Stimulated activated naive B cell treated with anti-CD40 and anti-IgM and Interleukin-4, amounts not matched to agents 10 μg/mL and 1 μg/mL and 100 μg/mL, for 72 hours (primary cell): ENCODE data around the gene EFEMP2.
A peak's percentile ranks its signal among the peaks of the same experiment; 100 is the strongest.

ENCODE experiments used
- ATAC-seq, 2 donors: fragments of 150-1000 bp; cut with Tn5 transposase; replicated peaks; 2 replicates each; pipeline ENCODE4 v1.10.0; 2021; ENCODE audit warnings: moderate library complexity in 1 of 2
- DNase-seq: peaks from one replicate; pipeline ENCODE4 v3.0.0; 2021
- H3K27ac Mint-ChIP-seq: one replicate; pipeline ENCODE4 v1.8.0; 2022; ENCODE audit warnings: mild to moderate bottlenecking, mixed read lengths
- H3K27me3 Mint-ChIP-seq, 2 donors: one replicate each; pipeline ENCODE4 v1.8.0; 2022; ENCODE audit warnings: mixed read lengths in 2 of 2
- H3K36me3 Mint-ChIP-seq, 2 donors: one replicate each; pipeline ENCODE4 v1.8.0; 2022; ENCODE audit warnings: mixed read lengths in 2 of 2, mild to moderate bottlenecking in 1 of 2
- H3K4me1 Mint-ChIP-seq, 2 donors: one replicate each; pipeline ENCODE4 v1.8.0; 2022; ENCODE audit warnings: mixed read lengths in 2 of 2, mild to moderate bottlenecking in 1 of 2
- H3K4me3 Mint-ChIP-seq, 2 donors: one replicate each; pipeline ENCODE4 v1.8.0; 2022; ENCODE audit warnings: mild to moderate bottlenecking in 2 of 2, mixed read lengths in 2 of 2, moderate library complexity in 1 of 2
- H3K9me3 Mint-ChIP-seq, 2 donors: one replicate each; pipeline ENCODE4 v1.8.0; 2022; ENCODE audit warnings: mixed read lengths in 2 of 2, mild to moderate bottlenecking in 1 of 2

The EFEMP2 gene

DNA sequence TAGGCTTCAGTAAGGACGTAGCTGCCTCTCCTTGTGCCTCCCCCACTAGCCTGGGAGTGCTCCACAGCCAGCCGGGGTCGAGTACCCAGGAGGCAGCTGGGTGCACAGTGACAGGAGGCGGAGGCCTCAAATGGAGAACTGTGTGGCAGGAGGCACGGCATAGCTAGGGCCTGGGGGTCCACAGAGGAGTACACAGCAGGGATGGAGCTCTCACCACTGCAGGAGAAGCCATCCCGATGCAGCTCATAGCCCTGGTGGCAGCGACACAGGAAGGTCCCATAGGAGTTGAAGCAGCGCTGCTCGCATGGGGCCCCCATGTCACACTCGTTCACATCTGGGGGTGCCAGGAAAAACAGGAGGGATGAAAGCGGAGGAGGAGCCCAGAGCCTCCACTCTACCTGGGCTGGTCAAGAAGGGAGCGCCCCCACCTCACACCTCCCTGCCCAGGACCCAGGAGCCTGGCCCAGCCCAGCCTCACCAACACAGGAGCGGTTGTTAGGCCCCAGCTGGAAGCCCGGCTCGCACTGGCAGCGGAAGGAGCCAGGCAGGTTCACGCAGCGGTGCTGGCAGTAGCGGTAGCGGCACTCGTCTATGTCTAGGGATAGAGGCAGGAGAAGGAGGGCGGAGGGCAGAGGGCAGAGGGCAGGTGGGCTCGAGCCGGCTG is 2.8 kb downstream of the EFEMP2 start:
- no peak for DNase-seq
- ATAC-seq, result no peak
- H3K4me1 Mint-ChIP-seq, result peaks cover 27 to 28% of the 10 kb centered on the region in 2 donors
- no peaks in the 10 kb centered on the region for H3K9me3 Mint-ChIP-seq
- H3K4me3 Mint-ChIP-seq, result no peak overlapping the region
- peaks cover 0 to 8% of the 10 kb centered on the region in 2 donors for H3K27me3 Mint-ChIP-seq
- peaks cover 23 to 33% of the 10 kb centered on the region in 2 donors for H3K36me3 Mint-ChIP-seq
- H3K27ac Mint-ChIP-seq, result peak overlapping the region; percentile 59

GRCh38 chr11:65868907-65869306 is 3.7 kb downstream of the EFEMP2 start:
- Mint-ChIP-seq H3K27me3 (peaks cover 0 to 8% of the 10 kb centered on the region in 2 donors), H3K4me3 (no peak overlapping the region), H3K9me3 (no peaks in the 10 kb centered on the region), H3K4me1 (peaks cover 26 to 28% of the 10 kb centered on the region in 2 donors), H3K27ac (no peak overlapping the region), H3K36me3 (peaks cover 28 to 38% of the 10 kb centered on the region in 2 donors)
- DNase-seq (no peak), ATAC-seq (no peak)

- H3K4me3 Mint-ChIP-seq, result no peak overlapping the region
Measured at GRCh38 chr11:65868076-65868667, 4.4 kb downstream of the EFEMP2 start.

DNA sequence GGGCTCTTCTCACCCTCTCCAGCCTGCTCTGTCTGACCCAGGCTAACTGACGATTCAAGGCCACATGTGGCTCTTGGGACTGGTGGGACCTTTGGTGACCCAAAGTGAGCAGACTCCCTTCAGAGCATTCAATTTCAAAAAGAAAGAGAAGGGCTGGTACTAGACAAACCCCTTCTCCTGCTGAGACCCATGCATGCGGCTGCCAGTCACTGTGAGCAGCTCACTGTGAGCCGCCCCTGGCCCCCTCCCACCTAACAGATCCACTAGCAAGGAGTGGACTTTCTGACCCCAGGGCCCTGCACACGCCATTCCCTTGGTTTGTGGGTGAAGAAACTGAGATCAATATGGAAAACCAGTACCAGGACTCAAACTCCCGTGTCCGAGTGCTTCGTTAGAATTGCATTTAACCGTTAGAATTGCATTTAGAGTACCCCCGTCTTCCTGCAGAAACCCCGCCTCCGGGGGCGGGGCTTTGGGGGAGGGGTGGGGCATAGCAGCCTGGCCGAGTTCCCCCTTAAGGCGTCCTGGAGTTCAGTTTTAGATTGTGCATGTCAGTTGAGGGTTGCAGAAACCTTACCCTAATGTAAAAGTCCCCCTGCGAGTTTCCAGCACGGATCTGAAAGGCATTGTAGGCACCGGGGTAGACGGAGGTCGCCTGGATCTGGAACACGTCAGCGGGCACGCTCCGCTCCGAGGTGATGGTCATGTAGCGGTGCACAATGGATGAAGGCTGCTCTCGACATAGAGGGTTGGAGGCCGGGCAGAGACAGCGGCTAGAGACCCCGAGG is 5.1 kb downstream of the EFEMP2 start:
- DNase-seq, result no peak
- ATAC-seq, result no peak
- Mint-ChIP-seq H3K9me3 (no peaks in the 10 kb centered on the region), H3K4me3 (no peak overlapping the region), H3K27ac (no peak overlapping the region), H3K4me1 (peaks cover 25 to 30% of the 10 kb centered on the region in 2 donors), H3K36me3 (peaks cover 40 to 50% of the 10 kb centered on the region in 2 donors), H3K27me3 (no peaks in the 10 kb centered on the region)

More at GRCh38 chr11:65868076-65868667, 4.4 kb downstream of the EFEMP2 start:
- H3K4me1 Mint-ChIP-seq, result peaks cover 23 to 27% of the 10 kb centered on the region in 2 donors
- H3K27ac Mint-ChIP-seq, result peak overlapping the region; percentile 20
- DNase-seq (no peak), ATAC-seq (peak in 1 of 2 donors; percentile 30)
- H3K27me3 Mint-ChIP-seq, result peaks cover 0 to 4% of the 10 kb centered on the region in 2 donors
- peaks cover 34 to 43% of the 10 kb centered on the region in 2 donors for H3K36me3 Mint-ChIP-seq
- H3K9me3 Mint-ChIP-seq, result no peaks in the 10 kb centered on the region

DNA sequence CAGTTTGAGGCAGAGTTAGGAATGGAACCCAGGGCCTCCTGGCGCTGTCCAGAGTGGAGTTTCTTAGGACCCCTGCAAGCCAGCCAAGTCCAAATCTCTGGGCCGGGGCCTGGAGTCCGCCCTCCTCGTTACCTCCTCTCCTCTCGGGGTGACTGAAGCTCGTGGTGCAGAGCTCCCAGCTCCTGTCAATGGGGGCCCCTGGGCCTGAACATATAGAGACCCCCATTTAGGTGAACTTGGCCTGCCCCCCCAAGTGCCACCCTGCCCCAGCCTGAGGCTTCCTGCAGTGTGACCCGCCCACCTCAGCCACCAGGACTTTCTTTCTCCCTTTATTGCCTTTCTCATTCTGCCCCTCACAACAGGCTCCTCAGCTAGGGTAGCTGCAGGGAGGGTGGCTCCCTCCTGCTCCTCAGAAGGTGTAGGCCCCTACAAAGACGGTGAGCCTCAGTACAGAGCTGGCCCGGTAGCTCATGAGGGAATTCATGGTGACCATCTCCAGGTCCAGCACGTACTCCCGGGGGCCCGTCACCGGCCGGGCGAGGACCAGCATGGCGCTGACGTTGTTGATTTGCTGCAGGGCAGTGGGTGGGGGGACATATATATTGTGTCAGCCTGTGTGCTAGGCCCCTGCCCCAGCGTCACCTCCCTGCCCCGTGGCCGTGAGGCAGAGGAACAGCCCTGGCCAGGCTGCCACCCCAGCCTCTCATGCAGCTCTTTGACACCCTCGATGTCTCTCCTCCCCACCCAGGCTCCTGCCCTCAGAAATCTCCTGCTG is 5.9 kb downstream of the EFEMP2 start:
- peaks cover 29 to 31% of the 10 kb centered on the region in 2 donors for H3K4me1 Mint-ChIP-seq
- H3K36me3 Mint-ChIP-seq, result peaks cover 47 to 52% of the 10 kb centered on the region in 2 donors
- no peak for ATAC-seq

DNA sequence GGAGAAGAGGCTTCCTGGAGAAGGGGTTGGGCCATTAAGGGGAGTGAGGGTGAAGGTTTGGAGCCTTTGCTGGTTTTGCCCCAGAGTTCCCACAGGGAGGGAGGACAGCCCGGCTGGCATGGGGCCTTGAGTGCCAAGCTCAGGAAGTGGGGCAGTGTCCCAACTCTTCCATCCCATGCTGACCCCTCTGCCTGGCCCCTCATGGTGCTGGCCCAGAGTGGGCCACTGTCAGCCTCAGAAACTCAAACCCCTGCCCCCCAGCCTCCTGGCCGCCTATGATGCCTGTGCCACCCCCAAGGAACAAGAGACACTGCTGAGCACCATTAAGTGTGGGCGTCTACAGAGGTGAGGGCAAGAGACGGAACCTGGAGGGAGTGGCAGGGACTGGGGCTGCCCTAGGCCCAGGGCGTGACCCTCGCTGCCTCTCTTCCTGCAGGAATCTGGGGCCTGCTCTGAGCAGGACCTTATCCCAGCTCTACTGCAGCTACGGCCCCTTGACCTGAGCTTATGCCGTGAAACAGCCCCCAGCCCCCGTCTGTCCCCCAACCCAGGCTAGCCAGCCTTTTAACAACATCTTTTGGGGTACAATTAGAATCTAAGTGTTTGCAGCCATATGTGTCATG is 6.9 kb downstream of the EFEMP2 start:
- Mint-ChIP-seq H3K27me3 (no peaks in the 10 kb centered on the region), H3K4me1 (peaks cover 23 to 29% of the 10 kb centered on the region in 2 donors), H3K27ac (no peak overlapping the region), H3K9me3 (no peaks in the 10 kb centered on the region), H3K4me3 (no peak overlapping the region), H3K36me3 (peaks cover 52 to 53% of the 10 kb centered on the region in 2 donors)
- no peak for DNase-seq
- ATAC-seq, result no peak

More for the DNA sequence above, 5.9 kb downstream of the EFEMP2 start:
- H3K27ac Mint-ChIP-seq, result no peak overlapping the region
- no peak for DNase-seq
- H3K27me3 Mint-ChIP-seq, result no peaks in the 10 kb centered on the region
- H3K9me3 Mint-ChIP-seq, result no peaks in the 10 kb centered on the region
- no peak overlapping the region for H3K4me3 Mint-ChIP-seq

GRCh38 chr11:65864706-65865471 is 7.7 kb downstream of the EFEMP2 start:
- Mint-ChIP-seq H3K27me3 (no peaks in the 10 kb centered on the region), H3K9me3 (no peaks in the 10 kb centered on the region), H3K36me3 (peaks cover 55 to 58% of the 10 kb centered on the region in 2 donors), H3K27ac (no peak overlapping the region), H3K4me3 (no peak overlapping the region), H3K4me1 (peaks cover 22 to 29% of the 10 kb centered on the region in 2 donors)
- DNase-seq (no peak), ATAC-seq (no peak)

DNA sequence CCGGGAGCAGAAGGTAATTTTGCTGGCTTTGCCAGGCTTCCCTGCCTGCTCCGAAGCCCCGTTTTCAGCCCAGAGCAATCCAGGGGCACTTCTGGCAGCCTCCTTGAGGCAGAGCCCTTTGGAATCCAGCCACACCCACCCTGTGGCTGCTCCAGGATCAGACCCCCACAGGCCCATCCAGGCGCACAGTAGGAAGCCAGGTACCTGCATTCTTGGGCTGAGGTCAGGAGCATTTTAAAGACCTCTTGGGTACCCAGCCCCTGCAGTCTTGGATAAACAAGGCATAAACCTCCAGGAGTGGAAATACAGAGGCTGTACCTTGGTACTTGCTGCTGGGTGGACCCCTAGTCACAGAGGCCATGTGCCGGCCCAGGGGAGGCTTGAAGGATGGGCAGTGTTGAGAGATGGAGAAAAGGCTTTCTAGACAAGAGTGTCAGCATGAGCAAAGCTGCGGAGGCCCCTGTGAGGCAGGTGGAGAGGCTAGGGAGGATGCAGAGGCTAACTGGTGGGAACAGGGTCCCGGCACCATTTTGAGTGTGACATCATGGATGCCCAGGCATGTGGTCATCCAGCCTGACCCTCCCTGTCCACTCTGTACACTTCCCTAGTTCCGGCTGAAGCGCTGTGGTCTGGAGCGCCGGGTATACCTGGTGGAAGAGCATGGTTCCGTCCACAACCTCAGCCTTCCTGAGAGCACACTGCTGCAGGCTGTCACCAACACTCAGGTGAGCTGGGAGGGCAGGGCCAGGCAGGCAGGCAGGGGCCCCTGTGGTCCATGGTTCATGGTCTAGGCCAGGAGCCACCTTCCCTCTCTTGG is 8.5 kb downstream of the EFEMP2 start:
- Mint-ChIP-seq H3K4me1 (peaks cover 20 to 33% of the 10 kb centered on the region in 2 donors), H3K27ac (peak overlapping the region; percentile 76)

GRCh38 chr11:65862941-65863888 is 9.4 kb downstream of the EFEMP2 start:
- peaks cover 22 to 37% of the 10 kb centered on the region in 2 donors for H3K4me1 Mint-ChIP-seq
- peak overlapping the region in 1 of 2 donors; percentile 9 for H3K4me3 Mint-ChIP-seq
- H3K27ac Mint-ChIP-seq, result peak overlapping the region; percentile 71
- DNase-seq (no peak), ATAC-seq (no peak)
- H3K9me3 Mint-ChIP-seq, result no peaks in the 10 kb centered on the region
- no peaks in the 10 kb centered on the region for H3K27me3 Mint-ChIP-seq
- H3K36me3 Mint-ChIP-seq, result peaks cover 54 to 55% of the 10 kb centered on the region in 2 donors

More for the DNA sequence above, 8.5 kb downstream of the EFEMP2 start:
- DNase-seq (no peak), ATAC-seq (no peak)
- H3K9me3 Mint-ChIP-seq, result no peaks in the 10 kb centered on the region
- H3K4me3 Mint-ChIP-seq, result no peak overlapping the region
- H3K27me3 Mint-ChIP-seq, result no peaks in the 10 kb centered on the region
- peaks cover 55 to 60% of the 10 kb centered on the region in 2 donors for H3K36me3 Mint-ChIP-seq

DNA sequence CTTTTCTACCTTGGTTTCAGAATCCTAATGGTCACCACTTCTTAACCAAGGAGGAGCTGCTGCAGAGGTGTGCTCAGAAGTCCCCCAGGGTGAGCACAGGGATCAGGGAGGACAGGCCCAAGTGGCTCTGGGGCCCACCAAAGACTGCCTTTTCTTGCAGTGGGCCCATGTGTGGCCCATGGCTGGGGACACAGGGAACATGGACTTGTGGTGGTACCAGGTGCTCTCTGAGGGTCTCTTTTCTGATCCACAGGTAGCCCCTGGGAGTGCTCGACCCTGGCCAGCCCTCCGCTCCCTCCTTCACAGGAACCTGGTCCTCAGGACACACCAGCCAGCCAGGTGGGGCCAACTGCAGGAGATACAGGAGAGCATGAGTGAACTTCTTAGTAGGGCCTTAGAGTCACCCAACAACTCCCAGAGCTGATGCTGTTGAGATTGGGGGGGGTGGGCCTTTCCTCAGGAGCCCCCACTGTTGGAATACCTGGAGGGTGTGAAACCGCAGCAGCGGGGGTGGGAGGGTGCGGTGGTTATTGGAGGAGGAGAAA is 10.3 kb downstream of the EFEMP2 start:
- H3K27ac Mint-ChIP-seq, result peak overlapping the region; percentile 71
- DNase-seq (no peak), ATAC-seq (no peak)
- H3K36me3 Mint-ChIP-seq, result peaks cover 48 to 49% of the 10 kb centered on the region in 2 donors
- H3K9me3 Mint-ChIP-seq, result no peaks in the 10 kb centered on the region
- no peaks in the 10 kb centered on the region for H3K27me3 Mint-ChIP-seq
- H3K4me3 Mint-ChIP-seq, result peak overlapping the region in 1 of 2 donors; percentile 19
- peaks cover 22 to 41% of the 10 kb centered on the region in 2 donors for H3K4me1 Mint-ChIP-seq

DNA sequence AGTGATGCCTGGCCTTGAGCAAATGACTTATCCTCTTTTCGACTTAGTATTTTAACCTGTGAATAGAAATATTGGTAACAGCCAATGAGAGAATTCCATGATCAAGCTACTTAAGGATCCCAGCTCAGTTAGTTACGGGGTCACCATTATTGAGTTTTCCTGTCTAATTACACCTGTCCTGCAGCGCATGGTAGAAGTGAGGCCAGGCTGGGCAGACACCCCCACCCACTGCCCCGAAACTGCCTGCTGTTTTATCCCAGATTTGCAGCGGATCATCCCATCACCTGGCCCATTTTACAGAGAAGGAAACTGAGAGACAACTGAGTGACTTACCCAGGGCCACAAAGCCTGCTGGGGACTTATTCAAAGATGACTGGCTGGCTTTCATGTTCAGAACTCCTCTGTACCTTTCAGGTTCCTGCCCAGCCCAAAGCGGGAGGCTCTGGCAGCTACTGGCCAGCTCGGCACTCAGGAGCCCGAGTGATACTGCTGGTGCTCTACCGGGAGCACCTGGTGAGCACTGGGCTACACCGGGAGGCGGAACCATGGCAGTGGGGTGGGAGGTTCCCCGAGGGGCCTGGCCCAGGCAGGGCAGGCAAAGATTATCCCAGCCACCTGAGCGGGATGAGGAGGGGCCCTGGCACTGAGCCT is 10.9 kb downstream of the EFEMP2 start:
- H3K9me3 Mint-ChIP-seq, result no peaks in the 10 kb centered on the region
- H3K4me1 Mint-ChIP-seq, result peaks cover 24 to 45% of the 10 kb centered on the region in 2 donors
- DNase-seq (no peak), ATAC-seq (no peak)
- no peaks in the 10 kb centered on the region for H3K27me3 Mint-ChIP-seq
- H3K27ac Mint-ChIP-seq, result peak overlapping the region; percentile 99
- peak overlapping the region; percentile 97 for H3K4me3 Mint-ChIP-seq
- H3K36me3 Mint-ChIP-seq, result peaks cover 48 to 49% of the 10 kb centered on the region in 2 donors
